Activated CD8-positive, alpha-beta T cell treated with anti-CD3 and anti-CD28 coated beads, Interleukin-2, amount 10 ng/mL, durations not matched to agents 7 days and 5 days (primary cell): ENCODE measurements around the gene USP7. TPM values are rescaled to one million over a fixed set of nuclear protein-coding genes. Genes with fewer than 3 reads are reported as not detected.

Experiments
- ATAC-seq: fragments of 150-1000 bp; cut with Tn5 transposase; one replicate; pipeline ENCODE4 v1.10.0; 2021; ENCODE audit warnings: moderate library complexity
- CTCF ChIA-PET: fragments of 350-600 bp; sonication (Branson Sonifier 250); formaldehyde crosslinking; loops from one replicate; lab custom pipeline; 2021; ENCODE audit warnings: antibody characterized with exemption; lab: Charles Lee
- POLR2A ChIA-PET: fragments of 350-600 bp; sonication (Branson Sonifier 250); formaldehyde crosslinking; loops from one replicate; lab custom pipeline; 2021; ENCODE audit warnings: antibody characterized with exemption; lab: Charles Lee
- DNase-seq: peaks from one replicate; pipeline ENCODE4 v3.0.0-alpha.2; 2020
- H3K27ac Mint-ChIP-seq: one replicate; pipeline ENCODE4 v1.8.0; 2021; ENCODE audit warnings: mild to moderate bottlenecking, mixed read lengths
- H3K27me3 Mint-ChIP-seq: one replicate; pipeline ENCODE4 v1.8.0; 2021; ENCODE audit warnings: low read depth, mixed read lengths
- H3K36me3 Mint-ChIP-seq: one replicate; pipeline ENCODE4 v1.8.0; 2021; ENCODE audit warnings: low read depth, mixed read lengths
- H3K4me1 Mint-ChIP-seq: one replicate; pipeline ENCODE4 v1.8.0; 2021; ENCODE audit warnings: low read depth, mixed read lengths
- H3K4me3 Mint-ChIP-seq: one replicate; pipeline ENCODE4 v1.8.0; 2021; ENCODE audit warnings: mild to moderate bottlenecking, mixed read lengths
- H3K9me3 Mint-ChIP-seq: one replicate; pipeline ENCODE4 v1.8.0; 2022; ENCODE audit warnings: mixed read lengths; ENCODE audit not compliant: insufficient read depth
- total RNA-seq, 2 experiments: library from RNA; stranded (reverse); gene quantifications; one replicate each; pipeline ENCODE4 v1.2.3, GENCODE V29; 2021

Gene USP7
- total RNA-seq, 2 experiments from 2014 or later: 134 to 144 TPM

DNA sequence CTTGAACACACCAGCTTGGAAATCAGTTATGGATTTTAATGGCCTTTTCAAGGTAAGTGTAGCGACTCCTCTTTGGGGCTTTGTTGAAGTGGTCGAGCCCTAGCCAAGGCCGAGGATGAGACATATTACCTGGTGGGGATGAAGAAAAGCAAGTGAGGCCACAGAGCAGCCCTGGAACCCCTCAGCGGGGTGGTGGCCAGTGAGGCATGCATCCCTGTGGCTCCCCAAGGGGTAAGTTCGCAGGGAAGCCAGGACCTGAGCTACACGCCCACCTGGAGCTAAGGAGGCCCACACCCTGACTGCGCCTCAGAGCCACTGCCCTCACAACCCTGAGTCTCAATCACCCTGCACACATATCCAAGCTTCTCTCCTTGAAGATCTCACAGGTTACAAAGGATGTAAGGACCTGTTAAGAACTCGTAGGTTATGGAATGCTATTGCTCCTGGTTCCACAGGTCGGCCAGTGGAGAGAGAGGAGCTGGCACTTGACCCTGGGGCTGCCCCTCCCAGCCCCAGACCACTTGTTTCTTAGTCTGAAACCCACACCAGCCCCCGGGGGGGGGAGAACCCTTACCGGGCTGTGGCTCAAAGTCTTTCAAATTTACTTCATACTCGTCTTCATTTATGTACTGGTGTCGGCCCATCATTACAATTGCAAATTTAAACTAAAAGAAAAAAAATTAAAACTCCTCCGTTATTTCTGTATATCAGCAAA, 69.6 kb downstream of the USP7 start:
- peaks cover 74% of the 10 kb centered on the region for H3K36me3 Mint-ChIP-seq
- POLR2A ChIA-PET: no interaction called here
- DNase-seq: no peak

DNA sequence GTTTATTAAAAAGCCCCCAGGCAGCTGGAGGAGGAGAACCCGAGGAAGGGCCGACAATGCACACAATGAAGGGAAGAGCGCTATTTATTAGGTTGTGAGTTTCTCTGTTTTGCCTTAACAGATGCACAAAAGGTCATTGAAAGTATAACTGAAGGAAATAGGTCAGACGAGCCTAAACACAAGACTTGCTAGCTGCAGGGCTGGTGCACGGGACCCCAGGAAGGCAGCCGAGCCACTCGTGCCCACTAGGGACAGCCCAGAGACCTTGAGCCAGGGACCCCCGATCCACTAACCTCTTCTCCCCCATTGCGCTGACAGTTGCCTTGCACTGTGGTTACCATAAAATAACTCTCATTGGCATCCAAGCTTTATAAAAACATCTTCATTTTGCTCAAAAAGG, 70.3 kb downstream of the USP7 start:
- peaks cover 68% of the 10 kb centered on the region for H3K36me3 Mint-ChIP-seq
- ChIA-PET CTCF (no interaction called here), POLR2A (no interaction called here)

More for the DNA sequence above, 69.6 kb downstream of the USP7 start:
- H3K27ac Mint-ChIP-seq: no peak overlapping the region
- H3K4me1 Mint-ChIP-seq: no peaks in the 10 kb centered on the region
- H3K9me3 Mint-ChIP-seq: no peaks in the 10 kb centered on the region
- no peak for ATAC-seq
- CTCF ChIA-PET: no interaction called here
- H3K27me3 Mint-ChIP-seq: no peaks in the 10 kb centered on the region
- no peak overlapping the region for H3K4me3 Mint-ChIP-seq

DNA sequence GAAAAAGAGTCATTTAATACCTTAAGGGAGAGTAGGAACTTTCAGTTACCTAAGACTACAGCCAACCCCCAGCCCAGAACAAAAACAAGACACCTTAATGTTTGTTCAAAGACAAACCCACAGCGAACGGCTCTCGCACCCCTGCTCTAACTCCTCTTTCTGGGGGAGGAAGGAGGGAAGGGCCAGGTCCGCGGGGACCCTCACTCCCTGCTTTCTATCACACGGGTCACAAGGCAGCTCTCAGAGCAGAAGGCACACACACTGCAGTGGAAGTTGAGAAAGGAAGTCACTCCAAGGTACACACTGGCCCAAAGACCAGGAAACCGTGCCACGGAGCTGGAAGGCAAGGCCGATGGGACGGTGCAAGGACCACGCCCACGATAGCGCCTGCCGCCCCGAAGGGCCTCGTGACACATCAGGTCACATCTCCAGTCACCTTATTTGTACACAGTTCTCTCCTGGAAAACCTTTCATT, 71.6 kb downstream of the USP7 start:
- ChIA-PET POLR2A (no interaction called here), CTCF (interaction anchor here (1.3 kb wide), 1 partner anchor 9 kb away, joined by 3 read pairs; no protein-coding TSS in a partner anchor)
- Mint-ChIP-seq H3K27ac (peak overlapping the region; percentile 49), H3K27me3 (no peaks in the 10 kb centered on the region), H3K4me1 (no peaks in the 10 kb centered on the region), H3K36me3 (peaks cover 61% of the 10 kb centered on the region), H3K4me3 (no peak overlapping the region), H3K9me3 (no peaks in the 10 kb centered on the region)
- DNase-seq (no peak), ATAC-seq (no peak)

More for the DNA sequence above, 70.3 kb downstream of the USP7 start:
- no peaks in the 10 kb centered on the region for H3K9me3 Mint-ChIP-seq
- no peak overlapping the region for H3K4me3 Mint-ChIP-seq
- no peaks in the 10 kb centered on the region for H3K27me3 Mint-ChIP-seq
- no peak for ATAC-seq
- no peak overlapping the region for H3K27ac Mint-ChIP-seq
- no peak for DNase-seq
- H3K4me1 Mint-ChIP-seq: no peaks in the 10 kb centered on the region

DNA sequence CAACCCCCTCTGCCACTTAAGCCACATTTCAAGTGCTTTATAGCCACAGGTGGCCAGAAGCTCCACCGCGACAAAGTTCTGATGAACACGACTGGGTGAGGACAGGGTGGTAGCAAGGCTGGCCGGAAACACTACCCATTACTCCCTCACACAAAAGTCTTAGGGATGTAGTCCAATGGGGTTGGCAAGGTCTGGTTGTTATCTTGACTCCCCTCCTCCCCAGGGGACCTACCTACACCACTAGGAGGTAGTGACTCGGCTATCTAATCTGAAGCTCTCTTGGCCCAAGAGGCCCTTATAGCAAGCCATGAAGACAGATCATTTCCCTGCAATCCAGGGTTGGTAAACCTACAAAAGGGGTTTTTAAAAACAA, 73.2 kb downstream of the USP7 start:
- CTCF ChIA-PET: interaction anchor here (0.7 to 4.1 kb wide), 3 partner anchors 10 to 92 kb away, joined by 3 to 19 read pairs (median 3); no protein-coding TSS in a partner anchor
- Mint-ChIP-seq H3K27ac (no peak overlapping the region), H3K4me3 (no peak overlapping the region), H3K27me3 (peaks cover 3% of the 10 kb centered on the region), H3K9me3 (no peaks in the 10 kb centered on the region), H3K36me3 (peaks cover 54% of the 10 kb centered on the region), H3K4me1 (peaks cover 6% of the 10 kb centered on the region)
- DNase-seq (no peak), ATAC-seq (no peak)
- POLR2A ChIA-PET: interaction anchor here (0.6 kb wide), 1 partner anchor 227 kb away, joined by 4 read pairs; no protein-coding TSS in a partner anchor

DNA sequence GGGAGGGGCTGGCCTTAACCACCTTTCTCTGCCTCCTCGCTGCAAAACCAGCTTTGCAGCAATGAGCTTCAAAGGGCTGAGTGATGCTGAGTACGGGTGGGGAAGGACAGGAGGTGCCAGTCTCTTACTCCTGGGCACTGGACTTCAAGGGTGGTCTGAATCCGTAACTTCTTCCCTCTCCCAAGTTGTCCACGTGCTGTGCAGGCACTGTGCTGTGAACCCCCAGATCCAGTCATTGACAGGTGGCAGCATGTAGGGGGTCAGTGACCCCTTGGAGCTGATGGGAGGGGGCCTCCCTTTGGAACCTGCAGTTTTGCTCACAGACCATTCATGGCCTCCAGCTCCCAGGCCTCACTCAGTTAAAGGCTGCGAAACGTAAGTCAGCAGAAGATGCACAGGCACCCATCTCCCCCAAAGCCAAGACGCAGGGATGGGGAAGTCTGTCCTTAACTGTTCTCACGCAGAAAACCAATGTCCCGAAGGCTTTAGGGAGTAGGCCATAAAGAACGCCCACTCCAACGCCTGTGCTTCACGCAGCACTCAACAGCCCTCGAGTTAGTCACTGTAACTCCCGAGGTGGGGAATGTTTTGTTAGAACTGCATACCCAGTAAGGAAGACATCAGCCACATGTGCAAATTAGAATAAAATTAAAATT, 73.7 kb downstream of the USP7 start:
- Mint-ChIP-seq H3K4me3 (no peak overlapping the region), H3K36me3 (peaks cover 49% of the 10 kb centered on the region), H3K4me1 (peaks cover 9% of the 10 kb centered on the region), H3K9me3 (no peaks in the 10 kb centered on the region), H3K27ac (no peak overlapping the region), H3K27me3 (peaks cover 5% of the 10 kb centered on the region)
- POLR2A ChIA-PET: interaction anchor here (0.6 to 1.3 kb wide), 3 partner anchors 7 to 226 kb away, joined by 3 to 4 read pairs (median 4); no protein-coding TSS in a partner anchor
- ATAC-seq: no peak
- CTCF ChIA-PET: interaction anchor here (0.7 to 4.1 kb wide), 3 partner anchors 10 to 92 kb away, joined by 3 to 19 read pairs (median 3); no protein-coding TSS in a partner anchor
- DNase-seq: no peak

DNA sequence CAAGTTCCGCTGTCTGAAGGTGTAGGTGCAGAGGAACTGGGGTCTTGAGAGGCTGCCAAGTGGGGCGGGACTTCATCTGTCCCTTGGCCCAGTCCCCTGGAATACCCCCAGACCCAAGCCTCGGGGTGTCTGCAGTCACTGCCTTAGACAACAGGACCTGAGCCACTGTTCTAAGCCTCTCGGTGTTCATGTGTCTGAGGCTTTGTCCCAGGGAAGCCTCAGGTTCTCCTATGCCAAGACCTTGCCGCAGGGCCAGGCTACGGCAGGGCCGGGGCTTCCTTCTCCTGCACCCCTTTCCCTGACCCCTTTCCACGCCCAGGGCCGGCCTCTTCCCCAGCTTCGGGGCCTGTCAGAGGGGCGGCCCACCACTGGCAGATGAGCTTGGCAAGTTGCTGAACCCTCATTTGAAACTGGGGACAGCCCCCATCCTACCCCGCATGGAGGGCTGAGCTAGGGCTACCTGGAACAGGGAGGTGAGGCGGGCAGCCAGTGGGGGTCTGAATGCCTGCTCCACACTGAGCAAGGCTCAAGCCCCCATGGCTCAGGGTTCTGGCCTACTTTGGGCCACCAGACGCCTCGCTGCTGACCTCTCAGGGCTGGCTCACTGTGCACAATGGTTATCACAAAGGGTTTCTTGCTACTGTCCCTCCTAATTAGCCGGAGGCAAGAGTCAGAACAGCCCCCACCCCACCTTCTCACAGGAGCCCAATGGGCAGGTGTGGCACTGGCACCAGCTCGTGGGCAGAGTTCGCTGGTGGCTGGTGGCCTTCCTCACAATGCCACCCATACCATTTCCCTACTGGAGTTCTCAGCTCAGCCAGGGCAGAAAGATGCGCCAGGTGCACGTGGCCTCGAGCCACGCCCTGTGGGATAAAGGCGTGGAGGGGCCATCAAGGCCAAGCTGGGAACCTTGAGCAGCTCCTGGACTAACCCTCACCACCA, 74.5 kb downstream of the USP7 start:
- POLR2A ChIA-PET: interaction anchor here (0.7 to 1.3 kb wide), 2 partner anchors 8 to 12 kb away, joined by 3 to 4 read pairs; no protein-coding TSS in a partner anchor
- DNase-seq (no peak), ATAC-seq (no peak)
- CTCF ChIA-PET: interaction anchor here (1.1 to 4.1 kb wide), 2 partner anchors 9 to 15 kb away, joined by 3 to 19 read pairs; no protein-coding TSS in a partner anchor
- no peak overlapping the region for H3K27ac Mint-ChIP-seq
- H3K9me3 Mint-ChIP-seq: no peaks in the 10 kb centered on the region
- peaks cover 9% of the 10 kb centered on the region for H3K4me1 Mint-ChIP-seq
- peaks cover 5% of the 10 kb centered on the region for H3K27me3 Mint-ChIP-seq
- no peak overlapping the region for H3K4me3 Mint-ChIP-seq
- H3K36me3 Mint-ChIP-seq: peaks cover 41% of the 10 kb centered on the region

DNA sequence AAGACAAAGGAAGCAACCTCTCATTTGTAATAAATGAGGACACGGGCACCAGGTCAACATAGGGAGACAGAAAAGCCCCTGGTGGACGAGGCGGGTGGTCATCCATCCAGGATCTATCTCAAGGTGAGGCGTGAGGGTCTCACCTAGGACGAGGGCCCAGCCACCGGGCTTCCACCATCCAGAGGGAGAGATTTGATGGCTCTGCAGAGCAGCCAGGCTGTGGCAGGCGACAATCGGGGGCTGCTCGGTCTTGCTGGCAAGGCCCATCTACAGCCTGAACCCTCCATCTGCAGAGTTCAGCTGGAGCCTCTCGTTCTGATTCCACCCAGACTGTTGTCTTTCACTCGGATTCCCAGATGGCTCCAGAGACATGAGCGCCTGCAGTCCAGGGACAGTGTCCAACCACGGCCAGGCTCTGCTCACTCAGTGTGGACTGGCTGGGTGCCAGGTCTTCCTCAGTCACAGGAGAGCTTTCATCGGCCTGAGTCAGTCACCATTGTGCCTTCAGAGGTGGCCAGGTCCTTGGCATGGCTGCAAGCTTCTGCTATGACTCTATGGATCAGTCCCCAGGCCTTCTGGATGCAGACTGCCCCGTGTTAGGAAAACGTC, 75.7 kb downstream of the USP7 start:
- POLR2A ChIA-PET: no interaction called here
- H3K9me3 Mint-ChIP-seq: no peaks in the 10 kb centered on the region

DNA sequence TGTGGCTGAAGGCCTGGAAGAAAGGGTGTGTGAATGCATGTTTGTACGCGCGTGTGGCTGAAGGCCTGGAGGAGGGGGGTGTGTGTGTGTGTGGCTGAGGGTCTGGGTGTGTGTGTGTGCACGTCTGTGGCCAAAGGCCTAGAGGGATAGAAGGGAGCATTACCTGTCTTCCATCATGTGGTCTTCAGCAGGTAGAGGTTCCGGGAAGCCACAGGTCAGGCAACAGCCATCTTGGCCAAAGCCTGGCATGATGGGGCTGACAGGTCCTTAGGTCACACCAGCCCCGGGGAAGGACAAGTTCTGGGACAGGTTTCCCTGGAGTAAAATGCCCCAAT, 76.3 kb downstream of the USP7 start:
- DNase-seq (no peak), ATAC-seq (no peak)
- Mint-ChIP-seq H3K4me1 (peaks cover 9% of the 10 kb centered on the region), H3K27me3 (peaks cover 5% of the 10 kb centered on the region), H3K9me3 (no peaks in the 10 kb centered on the region), H3K36me3 (peaks cover 29% of the 10 kb centered on the region), H3K27ac (peak overlapping the region; percentile 32), H3K4me3 (no peak overlapping the region)
- POLR2A ChIA-PET: no interaction called here
- CTCF ChIA-PET: interaction anchor here (4.1 kb wide), 1 partner anchor 8 kb away, joined by 19 read pairs; no protein-coding TSS in a partner anchor

More for the DNA sequence above, 75.7 kb downstream of the USP7 start:
- no peak overlapping the region for H3K4me3 Mint-ChIP-seq
- H3K27ac Mint-ChIP-seq: no peak overlapping the region
- no peak for ATAC-seq
- DNase-seq: no peak
- peaks cover 5% of the 10 kb centered on the region for H3K27me3 Mint-ChIP-seq
- H3K36me3 Mint-ChIP-seq: peaks cover 33% of the 10 kb centered on the region
- CTCF ChIA-PET: interaction anchor here (4.1 kb wide), 1 partner anchor 8 kb away, joined by 19 read pairs; no protein-coding TSS in a partner anchor
- peaks cover 9% of the 10 kb centered on the region for H3K4me1 Mint-ChIP-seq

DNA sequence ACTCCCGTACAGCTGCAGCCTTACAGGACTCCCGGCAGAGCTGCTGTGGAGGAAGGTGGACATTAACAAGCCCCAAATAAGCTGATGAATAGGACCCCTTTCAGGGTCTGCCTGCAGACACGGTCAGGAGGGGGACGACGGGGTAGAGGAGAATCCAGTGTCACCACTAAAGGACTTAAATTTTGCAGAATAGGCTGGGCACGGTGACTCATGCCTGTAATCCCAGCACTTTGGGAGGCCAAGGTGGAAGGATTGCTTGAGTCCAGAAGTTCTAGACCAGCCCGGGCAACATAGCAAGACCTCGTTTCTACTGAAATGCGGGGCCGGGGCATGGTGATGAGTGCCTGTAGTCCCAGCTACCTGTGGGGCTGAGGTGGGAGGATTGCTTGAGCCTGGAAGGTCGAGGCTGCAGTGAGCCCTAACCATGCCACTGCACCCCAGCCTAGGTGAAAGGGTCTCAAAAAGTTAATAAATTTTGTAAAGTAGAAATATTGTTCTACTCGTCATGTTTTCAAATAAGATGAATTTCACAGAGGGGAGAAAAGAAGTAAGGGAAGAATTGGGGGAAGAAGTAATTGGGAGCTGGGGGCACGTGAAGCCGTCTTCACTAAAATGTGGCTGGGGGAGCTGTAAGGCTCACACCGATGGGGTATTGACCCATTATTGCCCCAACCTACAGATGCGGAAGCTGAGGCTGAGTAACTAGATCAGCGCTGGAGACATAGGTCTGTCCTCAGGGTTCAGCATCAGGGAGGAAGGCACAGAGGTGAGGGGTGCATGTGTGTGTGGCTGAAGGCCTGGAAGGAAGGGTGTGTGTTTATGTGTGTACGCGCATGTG, 76.9 kb downstream of the USP7 start:
- H3K4me3 Mint-ChIP-seq: no peak overlapping the region
- ATAC-seq (no peak), DNase-seq (no peak)
- peaks cover 5% of the 10 kb centered on the region for H3K27me3 Mint-ChIP-seq
- peak overlapping the region; percentile 32 for H3K27ac Mint-ChIP-seq
- ChIA-PET POLR2A (interaction anchor here (1.2 kb wide), 1 partner anchor 8 kb away, joined by 3 read pairs; no protein-coding TSS in a partner anchor), CTCF (interaction anchor here (0.9 to 4.1 kb wide), 2 partner anchors 7 to 248 kb away, joined by 3 to 19 read pairs; no protein-coding TSS in a partner anchor)
- no peaks in the 10 kb centered on the region for H3K9me3 Mint-ChIP-seq
- peaks cover 9% of the 10 kb centered on the region for H3K4me1 Mint-ChIP-seq
- H3K36me3 Mint-ChIP-seq: peaks cover 24% of the 10 kb centered on the region
